GM18867 (cell line): ENCODE data around the gene PPP6R3.
"Not testable (repeated sequence)": the region's sequence is repeated elsewhere in the genome, so short reads cannot be mapped to it uniquely, and the experiment has no call there.

Experiments
- ATAC-seq: cut with Tn5 transposase; IDR thresholded peaks from one replicate; pipeline ENCODE4 v1.9.1; 2021; ENCODE audit warnings: mild to moderate bottlenecking, moderate library complexity; ENCODE audit not compliant: unreplicated experiment

The PPP6R3 gene

DNA sequence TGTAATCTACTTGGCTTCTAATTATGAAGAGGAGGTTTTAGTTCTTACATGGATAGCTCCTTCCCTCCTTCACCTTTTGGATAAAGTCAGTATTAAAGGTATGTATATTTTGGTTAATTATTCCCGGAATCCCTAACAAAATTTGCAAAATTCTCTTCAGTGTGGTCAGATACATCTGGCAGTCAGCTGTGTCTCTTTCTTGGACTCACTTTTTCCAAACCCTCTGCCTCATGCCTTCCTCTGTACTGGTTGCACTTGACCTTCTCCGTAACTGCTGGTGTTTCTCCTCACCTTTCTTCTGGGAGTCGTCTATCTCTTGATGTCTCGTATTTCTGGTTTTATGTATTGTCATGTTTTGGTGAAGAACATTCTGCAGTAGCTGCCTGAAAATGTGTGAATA lies 62.5 kb downstream of the PPP6R3 start:
- ATAC-seq = no peak

DNA sequence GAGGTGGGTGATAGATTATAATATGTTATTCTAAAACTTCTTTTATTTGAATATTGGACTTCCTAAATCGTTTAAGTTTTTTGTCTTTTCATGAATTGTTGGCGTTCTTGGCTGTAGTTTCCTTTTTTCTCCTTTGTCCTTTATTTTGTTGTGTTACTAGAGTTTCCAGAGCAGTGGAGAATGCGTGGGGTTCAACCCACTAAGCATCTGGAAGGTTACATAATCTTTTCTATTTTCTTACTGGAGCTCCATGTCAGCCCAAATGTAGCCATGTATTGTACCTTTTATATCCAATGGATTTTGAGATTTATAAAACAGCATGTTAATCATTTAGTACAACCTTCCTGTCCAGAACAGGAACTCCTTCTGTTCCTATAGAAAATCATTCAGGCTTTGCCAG lies 63.2 kb downstream of the PPP6R3 start:
- ATAC-seq = no peak

- ATAC-seq = no peak
Observed at GRCh38 chr11:68524213-68524612, 63.7 kb downstream of the PPP6R3 start.

GRCh38 chr11:68524681-68525080 lies 64.1 kb downstream of the PPP6R3 start:
- no peak for ATAC-seq

DNA sequence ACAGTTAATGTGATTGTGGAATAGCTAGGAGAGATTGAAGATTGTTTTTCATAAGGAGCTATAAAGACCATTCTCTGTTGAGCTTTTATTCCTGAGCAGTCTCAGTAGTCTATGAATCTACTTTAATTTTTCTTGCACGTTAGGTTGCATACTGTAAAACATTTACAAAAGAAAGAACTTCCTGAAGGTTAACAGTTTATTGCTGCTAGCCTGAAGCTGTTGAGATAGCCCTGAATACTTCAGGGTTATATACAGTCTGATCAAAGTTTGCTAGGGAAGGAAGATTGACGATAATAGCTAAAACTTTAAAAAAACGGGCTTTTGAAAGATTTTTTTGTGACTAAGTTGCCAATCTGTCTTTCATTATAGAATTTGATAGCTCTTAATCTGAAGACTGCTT lies 64.8 kb downstream of the PPP6R3 start:
- no peak for ATAC-seq

GRCh38 chr11:68525930-68526329 lies 65.4 kb downstream of the PPP6R3 start:
- no peak for ATAC-seq

- no peak for ATAC-seq
Observed at GRCh38 chr11:68527585-68527984, 67.0 kb downstream of the PPP6R3 start.

GRCh38 chr11:68528630-68529029 lies 68.1 kb downstream of the PPP6R3 start:
- ATAC-seq = no peak

- ATAC-seq = no peak
Observed at GRCh38 chr11:68531129-68531693, 70.7 kb downstream of the PPP6R3 start.

GRCh38 chr11:68532727-68533369 lies 72.3 kb downstream of the PPP6R3 start:
- no peak for ATAC-seq

- no peak for ATAC-seq
Observed at GRCh38 chr11:68533945-68534344, 73.4 kb downstream of the PPP6R3 start.

DNA sequence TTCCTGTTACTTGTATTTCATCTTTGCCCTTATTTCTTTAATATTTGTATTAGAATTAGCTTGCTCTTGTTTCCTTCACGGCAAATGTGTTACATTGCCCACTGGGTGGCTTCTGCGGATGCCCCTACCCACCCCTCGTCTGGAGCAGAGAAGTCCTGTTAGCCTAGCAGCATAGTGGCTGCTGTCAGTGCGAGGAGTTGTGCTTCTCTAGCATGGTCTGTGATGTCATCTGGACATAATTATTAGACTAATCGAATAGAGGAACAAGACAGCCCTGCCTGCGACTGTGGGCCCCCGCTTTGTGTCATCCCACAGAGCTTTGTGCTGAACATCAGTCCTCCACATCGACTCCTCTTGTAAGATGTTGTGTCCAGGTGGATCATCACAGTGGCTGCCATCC lies 74.5 kb downstream of the PPP6R3 start:
- ATAC-seq = no peak

DNA sequence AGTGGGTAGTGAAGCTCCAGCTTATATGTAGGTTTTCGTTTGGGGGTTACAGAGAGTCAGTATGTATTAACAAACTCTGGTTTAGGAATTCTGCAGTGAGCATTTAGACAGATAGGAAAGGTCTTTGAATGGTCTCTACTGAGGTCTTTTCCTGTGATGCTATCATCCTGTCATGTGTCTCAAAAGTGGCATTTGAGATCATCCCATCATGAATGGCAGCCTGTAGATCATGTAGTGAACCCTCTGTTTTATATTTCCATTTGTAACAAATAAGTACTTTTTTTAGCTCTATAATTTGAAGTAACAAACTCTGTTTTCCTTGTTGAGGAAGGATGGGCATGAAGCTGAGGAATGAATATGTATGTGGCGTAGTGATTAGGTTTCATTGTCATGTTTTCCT lies 76.2 kb downstream of the PPP6R3 start:
- no peak for ATAC-seq

DNA sequence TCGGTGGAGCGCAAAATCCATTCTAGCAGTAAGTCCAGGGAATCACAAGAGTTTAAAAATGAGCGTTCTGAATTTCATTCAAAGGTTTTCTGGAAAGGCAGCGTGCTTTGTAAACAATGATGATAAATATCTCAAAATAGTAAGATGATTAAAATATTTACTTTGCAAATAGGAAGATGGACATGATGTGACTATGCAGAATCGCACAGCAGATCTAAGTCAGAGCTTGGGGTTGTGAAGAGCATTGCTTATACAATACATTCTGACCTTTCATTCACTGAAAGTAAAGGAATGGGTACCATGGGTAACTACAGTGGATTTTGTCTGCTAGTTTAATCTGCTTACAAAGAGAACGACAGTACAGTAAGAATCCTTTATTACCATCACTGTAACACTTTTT lies 77.5 kb downstream of the PPP6R3 start:
- no peak for ATAC-seq

GRCh38 chr11:68539395-68539794 lies 78.8 kb downstream of the PPP6R3 start:
- ATAC-seq = no peak

DNA sequence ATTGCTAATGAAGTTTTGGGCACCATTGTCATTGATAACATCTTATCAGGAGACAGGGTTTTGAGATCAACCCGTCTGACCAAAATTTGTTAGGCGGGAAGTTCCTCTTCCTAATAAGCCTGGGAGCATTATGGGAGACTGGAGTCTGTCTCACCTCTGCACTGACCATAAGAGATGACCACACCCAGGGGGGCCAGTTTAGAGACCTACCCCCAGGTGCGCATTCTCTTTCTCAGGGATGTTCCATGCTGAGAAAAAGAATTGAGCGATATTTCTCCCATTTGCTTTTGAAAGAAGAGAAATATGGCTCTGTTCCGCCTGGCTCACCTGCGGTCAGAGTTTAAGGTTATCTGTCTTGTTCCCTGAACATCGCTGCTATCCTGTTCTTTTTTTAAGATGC lies 80.0 kb downstream of the PPP6R3 start:
- not testable (repeated sequence) for ATAC-seq

GRCh38 chr11:68541116-68541515 lies 80.6 kb downstream of the PPP6R3 start:
- ATAC-seq = no peak

DNA sequence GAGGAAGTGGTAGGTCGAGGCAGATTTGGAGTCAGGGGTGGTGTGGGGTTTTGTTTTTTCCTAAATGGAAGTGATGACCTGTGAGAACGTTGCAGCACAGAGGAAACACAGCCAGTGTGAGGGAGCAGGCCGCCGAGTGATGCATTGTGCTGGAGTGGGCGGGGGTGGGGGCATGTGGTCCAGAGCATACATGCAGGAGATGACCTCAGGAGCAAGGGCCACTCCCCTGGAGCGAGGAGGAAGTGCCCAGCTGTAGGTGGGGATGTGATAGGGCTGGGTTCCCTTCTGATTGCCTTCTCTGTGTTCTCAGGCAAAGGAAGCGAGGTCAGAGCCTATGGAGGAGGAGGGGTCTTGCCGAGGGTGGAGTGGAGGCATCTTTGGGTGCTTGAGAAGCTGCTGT lies 81.4 kb downstream of the PPP6R3 start:
- ATAC-seq = no peak

- ATAC-seq = no peak
Observed at GRCh38 chr11:68542617-68543016, 82.1 kb downstream of the PPP6R3 start.

- ATAC-seq = no peak
Observed at GRCh38 chr11:68543594-68543993, 83.0 kb downstream of the PPP6R3 start.

DNA sequence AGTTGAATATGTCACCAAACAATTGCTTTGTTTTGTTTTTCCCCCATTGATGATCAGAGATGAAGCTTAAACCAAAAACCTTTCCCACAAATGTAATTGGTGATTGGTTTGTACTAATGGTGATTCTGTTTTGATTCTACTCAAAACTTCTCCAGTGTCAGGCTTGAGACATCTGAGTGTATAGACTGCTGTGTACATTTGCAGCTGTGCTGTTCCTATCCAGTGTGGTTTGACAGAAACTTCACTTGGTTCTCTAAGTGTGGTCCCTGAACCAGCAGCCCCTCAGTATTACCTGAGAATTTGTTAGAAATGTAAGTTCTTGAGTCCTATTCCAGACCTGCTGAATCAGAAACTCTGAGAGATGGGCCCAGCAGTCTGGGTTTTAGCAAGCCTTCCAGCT lies 84.8 kb downstream of the PPP6R3 start:
- ATAC-seq = no peak

DNA sequence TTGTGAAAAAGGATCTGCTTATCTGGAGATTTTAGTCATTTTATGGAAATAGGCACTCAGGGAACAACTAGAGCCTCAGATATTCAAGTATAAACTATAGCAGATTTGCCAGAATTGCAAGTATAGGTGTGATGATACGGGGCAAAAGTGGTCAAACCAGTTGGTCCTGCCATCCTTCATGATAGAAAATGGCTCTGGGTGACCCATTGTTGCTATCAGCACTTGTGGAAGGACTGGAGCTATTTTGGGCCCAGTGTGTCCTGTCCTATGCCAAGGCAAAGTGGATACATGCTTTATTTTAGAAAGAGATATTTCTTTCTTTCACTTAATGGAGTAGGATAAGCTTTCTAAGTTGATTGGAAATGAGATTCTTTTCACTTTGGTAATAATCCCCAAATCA lies 85.2 kb downstream of the PPP6R3 start:
- no peak for ATAC-seq

GRCh38 chr11:68546555-68546954 lies 86.0 kb downstream of the PPP6R3 start:
- ATAC-seq = no peak
